OCI-LY1 (cell line): ENCODE results near the gene DHRS3.

Source experiments
- H2AFZ ChIP-seq: fragments of 200-600 bp; sonication (generic), shearing (Covaris generic); 2 replicates; pipeline ENCODE4 v1.6.0; 2014; ENCODE audit warnings: antibody characterized with exemption, mild to moderate bottlenecking, low read length
- H3F3A ChIP-seq: fragments of 200-600 bp; sonication (generic), shearing (Covaris generic); 2 replicates; pipeline ENCODE4 v1.6.0; 2014; ENCODE audit warnings: mild to moderate bottlenecking, antibody characterized with exemption, low read length, moderate library complexity; ENCODE audit not compliant: insufficient read depth
- H3K27ac ChIP-seq: fragments of 200-600 bp; sonication (generic); 2 replicates; pipeline ENCODE4 v1.5.1; 2014; ENCODE audit warnings: low read length, mixed run types, mild to moderate bottlenecking, low read depth; ENCODE audit not compliant: poor library complexity, severe bottlenecking
- H3K27me3 ChIP-seq: fragments of 200-600 bp; sonication (generic); 2 replicates; pipeline ENCODE4 v1.6.0; 2014; ENCODE audit warnings: antibody characterized with exemption, mild to moderate bottlenecking, low read length, moderate library complexity; ENCODE audit not compliant: insufficient read depth
- H3K36me3 ChIP-seq: fragments of 200-600 bp; sonication (generic); 2 replicates; pipeline ENCODE4 v1.6.1; 2014; ENCODE audit warnings: mild to moderate bottlenecking, antibody characterized with exemption, low read length, moderate library complexity, mixed read lengths; ENCODE audit not compliant: insufficient read depth
- H3K4me1 ChIP-seq: fragments of 200-600 bp; sonication (generic); 2 replicates; pipeline ENCODE4 v1.5.1; 2014; ENCODE audit warnings: mild to moderate bottlenecking, low read length, moderate library complexity; ENCODE audit not compliant: insufficient read depth, severe bottlenecking
- H3K4me2 ChIP-seq: fragments of 200-600 bp; sonication (generic), shearing (Covaris generic); 2 replicates; pipeline ENCODE4 v1.6.1; 2014; ENCODE audit warnings: low read length
- H3K4me3 ChIP-seq: fragments of 200-600 bp; sonication (generic); 2 replicates; pipeline ENCODE4 v1.5.1; 2014; ENCODE audit warnings: low read length, low read depth, mild to moderate bottlenecking, mixed read lengths; ENCODE audit not compliant: poor library complexity, severe bottlenecking
- H3K79me2 ChIP-seq: fragments of 200-600 bp; shearing (Covaris generic); 2 replicates; pipeline ENCODE4 v1.6.1; 2016; ENCODE audit warnings: mixed run types, low read length, mixed read lengths; ENCODE audit not compliant: insufficient read depth
- H3K9ac ChIP-seq: fragments of 200-600 bp; sonication (generic), shearing (Covaris generic); 2 replicates; pipeline ENCODE4 v1.6.1; 2014; ENCODE audit warnings: mild to moderate bottlenecking, low read length, mixed read lengths
- H3K9me2 ChIP-seq: fragments of 200-600 bp; sonication (generic), shearing (Covaris generic); 2 replicates; pipeline ENCODE4 v1.6.1; 2014; ENCODE audit warnings: low read depth, mild to moderate bottlenecking, low read length, mixed read lengths
- H3K9me3 ChIP-seq: fragments of 200-600 bp; shearing (Covaris generic); 2 replicates; pipeline ENCODE4 v1.6.1; 2014; ENCODE audit warnings: low read length, mixed read lengths
- H4K20me1 ChIP-seq: fragments of 200-600 bp; sonication (generic), shearing (Covaris generic); 2 replicates; pipeline ENCODE4 v1.6.0; 2016; ENCODE audit warnings: mild to moderate bottlenecking, low read length; ENCODE audit not compliant: insufficient read depth
- EZH2 ChIP-seq: fragments of 200-600 bp; sonication (generic), shearing (Covaris generic); IDR thresholded peaks from 2 replicates; pipeline ENCODE4 v1.8.0; 2017; ENCODE audit warnings: borderline replicate concordance, mixed run types, mild to moderate bottlenecking, antibody characterized with exemption, low read length, moderate library complexity, mixed read lengths
- TF ChIP-seq, protein P1 (sequence below): fragments of 200-600 bp; sonication (generic), shearing (Covaris generic); IDR thresholded peaks from 2 replicates; pipeline ENCODE4 v1.5.1; 2017; ENCODE audit warnings: mild to moderate bottlenecking, antibody characterized with exemption, low read length, moderate library complexity, mixed read lengths

The DHRS3 gene, protein sequence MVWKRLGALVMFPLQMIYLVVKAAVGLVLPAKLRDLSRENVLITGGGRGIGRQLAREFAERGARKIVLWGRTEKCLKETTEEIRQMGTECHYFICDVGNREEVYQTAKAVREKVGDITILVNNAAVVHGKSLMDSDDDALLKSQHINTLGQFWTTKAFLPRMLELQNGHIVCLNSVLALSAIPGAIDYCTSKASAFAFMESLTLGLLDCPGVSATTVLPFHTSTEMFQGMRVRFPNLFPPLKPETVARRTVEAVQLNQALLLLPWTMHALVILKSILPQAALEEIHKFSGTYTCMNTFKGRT

DNA sequence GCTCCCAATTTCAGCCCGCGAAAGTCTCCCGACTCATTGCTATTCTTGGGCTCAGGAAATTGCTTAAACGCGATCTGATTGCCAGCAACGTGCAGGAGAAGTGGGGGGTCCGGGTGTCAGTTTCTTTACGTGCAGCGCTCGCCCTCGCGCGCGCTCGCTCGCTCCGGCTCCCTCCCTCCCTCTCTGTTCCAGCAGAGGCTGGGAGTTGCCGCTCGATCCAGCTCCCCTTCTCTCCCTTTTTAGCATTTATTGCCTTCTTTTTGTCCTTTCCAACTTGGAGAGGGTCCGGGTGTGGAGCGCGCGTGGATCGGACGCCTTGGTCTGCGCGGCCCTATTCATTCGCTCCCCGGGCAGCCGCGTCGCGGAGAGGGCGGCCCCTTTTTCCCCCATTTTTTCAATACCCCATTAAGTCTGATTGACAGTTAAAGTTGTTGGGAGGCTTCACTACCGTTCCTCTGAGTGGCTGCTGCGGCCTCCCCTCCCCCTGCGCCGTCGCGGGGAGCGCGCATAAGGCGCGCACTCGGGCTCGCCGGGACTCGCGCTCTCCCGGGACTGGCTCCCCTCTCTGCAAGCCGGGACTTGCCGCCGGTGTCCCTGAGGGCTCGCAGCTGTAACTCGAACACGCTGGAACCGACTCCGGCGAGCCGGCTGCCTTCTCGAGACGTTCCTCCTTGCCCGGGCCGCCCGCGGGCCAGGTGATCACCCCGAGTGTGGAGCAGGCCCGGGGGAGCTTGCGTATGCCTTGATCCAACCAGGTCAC is at the start of gene DHRS3:
TSS of gene DHRS3 (minus strand) at position 310 of the 760 bp plus-strand sequence. CDS start 862 bp downstream, outside the sequence.
- H3K9me2 ChIP-seq = no peaks in the 10 kb centered on the region
- H3K27me3 ChIP-seq = no peaks in the 10 kb centered on the region
- no peaks in the 10 kb centered on the region for H3K9me3 ChIP-seq
- H3K79me2 ChIP-seq = no peaks in the 10 kb centered on the region
- H3K4me3 ChIP-seq = peak within 1 kb of the TSS; percentile 33
- H2AFZ ChIP-seq = no peak within 1 kb of the TSS
- no peak within 1 kb of the TSS for H3K9ac ChIP-seq
- H3K36me3 ChIP-seq = no peaks in the 10 kb centered on the region
- H3K27ac ChIP-seq = no peak within 1 kb of the TSS
- no peaks in the 10 kb centered on the region for H4K20me1 ChIP-seq
- H3K4me2 ChIP-seq = peak within 1 kb of the TSS; percentile 45; the same call in 1 of the 2 replicates
- TF ChIP-seq, protein P1, sequence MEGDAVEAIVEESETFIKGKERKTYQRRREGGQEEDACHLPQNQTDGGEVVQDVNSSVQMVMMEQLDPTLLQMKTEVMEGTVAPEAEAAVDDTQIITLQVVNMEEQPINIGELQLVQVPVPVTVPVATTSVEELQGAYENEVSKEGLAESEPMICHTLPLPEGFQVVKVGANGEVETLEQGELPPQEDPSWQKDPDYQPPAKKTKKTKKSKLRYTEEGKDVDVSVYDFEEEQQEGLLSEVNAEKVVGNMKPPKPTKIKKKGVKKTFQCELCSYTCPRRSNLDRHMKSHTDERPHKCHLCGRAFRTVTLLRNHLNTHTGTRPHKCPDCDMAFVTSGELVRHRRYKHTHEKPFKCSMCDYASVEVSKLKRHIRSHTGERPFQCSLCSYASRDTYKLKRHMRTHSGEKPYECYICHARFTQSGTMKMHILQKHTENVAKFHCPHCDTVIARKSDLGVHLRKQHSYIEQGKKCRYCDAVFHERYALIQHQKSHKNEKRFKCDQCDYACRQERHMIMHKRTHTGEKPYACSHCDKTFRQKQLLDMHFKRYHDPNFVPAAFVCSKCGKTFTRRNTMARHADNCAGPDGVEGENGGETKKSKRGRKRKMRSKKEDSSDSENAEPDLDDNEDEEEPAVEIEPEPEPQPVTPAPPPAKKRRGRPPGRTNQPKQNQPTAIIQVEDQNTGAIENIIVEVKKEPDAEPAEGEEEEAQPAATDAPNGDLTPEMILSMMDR = no peak
- H3K4me1 ChIP-seq = peaks cover 7% of the 10 kb centered on the region
- H3F3A ChIP-seq = no peaks in the 10 kb centered on the region

DNA sequence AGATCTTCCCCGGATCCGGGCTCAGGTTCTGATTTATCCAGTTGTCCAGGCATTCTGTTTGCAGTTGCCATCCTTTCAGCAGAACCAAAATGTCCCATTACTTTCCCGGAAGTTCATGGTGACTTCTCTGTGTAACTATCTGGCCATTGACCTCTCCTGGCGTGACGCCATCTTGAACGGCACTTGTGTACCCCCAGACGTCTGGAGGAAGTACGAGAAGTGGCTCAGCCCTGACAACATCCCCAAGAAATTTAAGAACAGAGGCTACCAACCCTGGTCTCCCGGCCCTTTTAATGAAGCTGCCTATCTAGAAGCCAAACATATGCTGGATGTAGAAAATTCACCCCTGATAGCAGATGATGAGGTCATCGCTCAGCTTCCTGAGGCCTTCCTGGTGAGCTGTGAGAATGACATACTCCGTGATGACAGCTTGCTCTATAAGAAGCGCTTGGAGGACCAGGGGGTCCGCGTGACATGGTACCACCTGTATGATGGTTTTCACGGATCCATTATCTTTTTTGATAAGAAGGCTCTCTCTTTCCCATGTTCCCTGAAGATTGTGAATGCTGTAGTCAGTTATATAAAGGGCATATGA is 48.2 kb upstream of the DHRS3 start:
- Histone ChIP-seq H3K79me2 (no peaks in the 10 kb centered on the region), H3K9me3 (no peaks in the 10 kb centered on the region), H3K36me3 (no peaks in the 10 kb centered on the region), H3K4me3 (no peak overlapping the region), H4K20me1 (no peaks in the 10 kb centered on the region), H3K4me1 (no peaks in the 10 kb centered on the region), H3K9ac (no peak overlapping the region), H3K4me2 (no peak overlapping the region), H3K9me2 (no peaks in the 10 kb centered on the region), H3F3A (no peaks in the 10 kb centered on the region), H3K27ac (no peak overlapping the region), H2AFZ (no peak overlapping the region), H3K27me3 (no peaks in the 10 kb centered on the region)
- TF ChIP-seq, protein P1 = no peak
- no peak for TF ChIP-seq EZH2

DNA sequence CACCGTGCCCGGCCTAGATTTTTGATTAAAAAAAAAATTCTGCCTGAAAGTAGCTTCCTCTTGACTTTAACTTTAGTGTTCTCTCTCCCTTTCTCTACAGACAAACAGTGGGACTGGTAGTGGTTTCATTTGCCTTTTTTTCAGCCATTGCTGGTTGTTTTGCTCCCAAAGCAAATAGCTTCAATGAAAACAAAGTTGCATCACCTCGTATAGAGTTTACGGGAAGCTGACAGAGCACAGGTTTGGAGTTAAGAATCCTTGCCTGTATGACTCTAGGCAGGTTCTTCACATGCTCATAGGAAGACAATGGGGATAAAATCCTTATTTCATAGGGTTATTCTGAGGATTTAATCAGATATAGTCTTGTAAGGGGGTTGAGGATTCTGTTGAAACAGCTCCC is 47.5 kb upstream of the DHRS3 start:
- TF ChIP-seq EZH2 = no peak
- TF ChIP-seq, protein P1 = no peak
- H3K9me2 ChIP-seq = no peaks in the 10 kb centered on the region
- no peak overlapping the region for H3K9ac ChIP-seq
- no peaks in the 10 kb centered on the region for H4K20me1 ChIP-seq
- no peaks in the 10 kb centered on the region for H3K9me3 ChIP-seq
- no peaks in the 10 kb centered on the region for H3K79me2 ChIP-seq
- H3K4me3 ChIP-seq = no peak overlapping the region
- H3F3A ChIP-seq = no peaks in the 10 kb centered on the region
- no peak overlapping the region for H3K4me2 ChIP-seq
- no peaks in the 10 kb centered on the region for H3K36me3 ChIP-seq
- no peak overlapping the region for H3K27ac ChIP-seq
- H2AFZ ChIP-seq = no peak overlapping the region
- H3K4me1 ChIP-seq = no peaks in the 10 kb centered on the region
- H3K27me3 ChIP-seq = no peaks in the 10 kb centered on the region
